Transverse colon (tissue), 4 donors: ENCODE results near the gene DDX10. TPM values are rescaled to one million over a fixed set of nuclear protein-coding genes. Genes with fewer than 3 reads are reported as not detected.

ENCODE experiments used
- DNase-seq: peaks from one replicate; pipeline ENCODE4 v3.0.0-alpha.2; 2019
- H3K27ac ChIP-seq, 4 donors: fragments of 200-600 bp; sonication (generic); 2 replicates each; pipeline ENCODE4 v1.5.1; 2016 to 2018; ENCODE audit warnings: inconsistent platforms in 4 of 4
- H3K27me3 ChIP-seq: fragments of 200-600 bp; sonication (generic); 2 replicates; pipeline ENCODE4 v1.5.1; 2017; ENCODE audit warnings: inconsistent platforms
- H3K36me3 ChIP-seq, 4 donors: fragments of 200-600 bp; sonication (generic); 2 replicates each; pipeline ENCODE4 v1.5.1; 2017 to 2019; ENCODE audit warnings: inconsistent platforms in 4 of 4
- H3K4me1 ChIP-seq, 4 donors: fragments of 200-600 bp; sonication (generic); 2 replicates each; pipeline ENCODE4 v1.5.1; 2017 to 2020; ENCODE audit warnings: inconsistent platforms in 4 of 4
- H3K4me3 ChIP-seq, 4 donors: fragments of 200-600 bp; sonication (generic); 1 replicate in 1 of 4; 2 replicates in 3 of 4; pipeline versions ENCODE4 v1.5.1 to v1.6.1; 2017 to 2019; ENCODE audit warnings: inconsistent platforms in 4 of 4
- H3K9me3 ChIP-seq, 2 donors: fragments of 200-600 bp; sonication (generic); 2 replicates each; pipeline ENCODE4 v1.5.1; 2017 to 2019; ENCODE audit warnings: inconsistent platforms in 2 of 2
- EP300 ChIP-seq: sonication (generic); formaldehyde crosslinking; IDR thresholded peaks from one replicate; pipeline ENCODE4 v1.6.1; 2017; ENCODE audit warnings: antibody characterized with exemption, low read depth
- POLR2A ChIP-seq: fragments of 450-650 bp; IDR thresholded peaks from one replicate; pipeline ENCODE4 v1.6.1; 2016; ENCODE audit warnings: antibody characterized with exemption, mild to moderate bottlenecking, moderate library complexity
- POLR2AphosphoS5 ChIP-seq, 3 donors: sonication (generic); formaldehyde crosslinking; IDR thresholded peaks; one replicate each; pipeline ENCODE4 v1.6.1; 2016; ENCODE audit warnings: antibody characterized with exemption in 3 of 3
- WGBS, 2 donors: methylation state at CpG; one replicate each; pipeline ENCODE4 v1.1.5; 2018; ENCODE audit warnings: low coverage in 1 of 2; 5-methylcytosine and 5-hydroxymethylcytosine counted together
- in situ Hi-C, 4 donors: fragments of 200-750 bp; cut with MboI; loops; one replicate each; pipeline versions ENCODE4 v1.15.0 to v1.15.1; 2017; ENCODE audit warnings: low sequenced_read_pairs in 3 of 4, low pct_ligation_motif_present in 1 of 4, low pct_unique_long_range_greater_than_20kb in 1 of 4
- intact Hi-C: fragments of 100-400 bp; cut with DNase I; formaldehyde crosslinking; loops from one replicate; pipeline ENCODE4 v1.15.1; 2023; ENCODE audit warnings: low total_unique reads
- total RNA-seq, 4 donors: library from RNA; depleted of rRNA; stranded (reverse); fragments of >200 nt; gene quantifications; one replicate each; pipeline ENCODE4 v1.1.0, GENCODE V29; 2016
- TF ChIP-seq, protein P1 (sequence below), 5 experiments: fragments of 200-600 bp in 3 of 5; fragments of 450-650 bp in 2 of 5; sonication (generic) in 3 of 5; IDR thresholded peaks; 1 replicate in 2 of 5; 2 replicates in 3 of 5; pipeline ENCODE4 v1.5.1; 2016 to 2017; ENCODE audit warnings: antibody characterized with exemption in 5 of 5, inconsistent platforms in 3 of 5, mild to moderate bottlenecking in 2 of 5, moderate library complexity in 1 of 5

The DDX10 gene
- total RNA-seq, 4 donors from 2014 or later, result 7.6 to 38.2 (median 12.6) TPM

DNA sequence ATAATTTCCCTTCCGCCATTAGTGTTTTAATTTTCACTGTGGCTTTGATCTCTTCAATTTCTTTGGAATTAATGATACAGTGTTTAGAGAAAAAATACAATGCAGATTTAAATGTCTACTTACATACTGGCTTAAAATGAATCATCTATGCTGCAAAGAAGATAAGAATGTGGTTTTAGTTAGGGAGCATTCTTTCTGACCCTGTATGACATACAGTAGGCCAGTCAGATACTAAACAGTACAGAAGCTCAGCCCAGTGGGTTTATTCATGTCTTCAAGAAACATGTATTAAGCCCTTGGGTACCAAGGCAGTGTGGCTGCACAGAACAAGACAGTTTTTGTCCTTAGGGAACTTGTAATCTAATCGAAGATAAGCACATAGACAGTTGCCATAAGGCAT, 268.8 kb downstream of the DDX10 start:
- in situ Hi-C loops, result no loop called here
- TF ChIP-seq POLR2AphosphoS5 (IDR thresholded peaks at IDR 0.05), result no peak
- TF ChIP-seq, protein P1, sequence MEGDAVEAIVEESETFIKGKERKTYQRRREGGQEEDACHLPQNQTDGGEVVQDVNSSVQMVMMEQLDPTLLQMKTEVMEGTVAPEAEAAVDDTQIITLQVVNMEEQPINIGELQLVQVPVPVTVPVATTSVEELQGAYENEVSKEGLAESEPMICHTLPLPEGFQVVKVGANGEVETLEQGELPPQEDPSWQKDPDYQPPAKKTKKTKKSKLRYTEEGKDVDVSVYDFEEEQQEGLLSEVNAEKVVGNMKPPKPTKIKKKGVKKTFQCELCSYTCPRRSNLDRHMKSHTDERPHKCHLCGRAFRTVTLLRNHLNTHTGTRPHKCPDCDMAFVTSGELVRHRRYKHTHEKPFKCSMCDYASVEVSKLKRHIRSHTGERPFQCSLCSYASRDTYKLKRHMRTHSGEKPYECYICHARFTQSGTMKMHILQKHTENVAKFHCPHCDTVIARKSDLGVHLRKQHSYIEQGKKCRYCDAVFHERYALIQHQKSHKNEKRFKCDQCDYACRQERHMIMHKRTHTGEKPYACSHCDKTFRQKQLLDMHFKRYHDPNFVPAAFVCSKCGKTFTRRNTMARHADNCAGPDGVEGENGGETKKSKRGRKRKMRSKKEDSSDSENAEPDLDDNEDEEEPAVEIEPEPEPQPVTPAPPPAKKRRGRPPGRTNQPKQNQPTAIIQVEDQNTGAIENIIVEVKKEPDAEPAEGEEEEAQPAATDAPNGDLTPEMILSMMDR (IDR thresholded peaks at IDR 0.05), result no peak
- no peak for TF ChIP-seq POLR2A
- TF ChIP-seq EP300, result no peak
- H3K9me3 ChIP-seq, result no peaks in the 10 kb centered on the region
- H3K27ac ChIP-seq, result no peak overlapping the region
- no peaks in the 10 kb centered on the region for H3K36me3 ChIP-seq
- intact Hi-C loops, result no loop called here
- H3K4me3 ChIP-seq, result no peak overlapping the region
- no peak for DNase-seq
- no peaks in the 10 kb centered on the region for H3K27me3 ChIP-seq
- no peaks in the 10 kb centered on the region for H3K4me1 ChIP-seq
- 95 to 96% methylated on average over 2 of the region's 2 CpGs for WGBS, 2 donors

DNA sequence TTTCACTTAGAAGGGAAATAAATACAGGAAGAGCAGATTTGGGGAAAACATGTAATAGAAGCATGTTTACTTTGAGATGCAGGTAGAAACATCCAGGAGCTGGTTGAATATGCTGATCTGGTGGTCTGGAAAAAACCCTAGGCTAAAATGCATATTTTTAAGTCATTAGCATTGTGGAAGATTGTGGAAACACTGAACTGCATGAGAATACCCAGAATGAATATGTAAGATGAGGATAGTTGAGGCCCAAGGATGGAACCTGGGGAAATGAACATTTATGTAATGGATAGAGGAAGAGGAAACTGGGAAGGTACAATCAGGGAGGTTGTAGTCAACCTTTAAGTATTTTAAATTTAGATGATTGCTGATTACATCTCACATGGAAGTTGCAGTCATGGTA, 269.4 kb downstream of the DDX10 start:
- no peak overlapping the region for H3K4me3 ChIP-seq
- intact Hi-C loops, result no loop called here
- in situ Hi-C loops, result no loop called here
- TF ChIP-seq POLR2AphosphoS5 (IDR thresholded peaks at IDR 0.05), result no peak
- TF ChIP-seq, protein P1 (IDR thresholded peaks at IDR 0.05), result no peak
- no peak for TF ChIP-seq EP300
- DNase-seq, result no peak
- no peaks in the 10 kb centered on the region for H3K9me3 ChIP-seq
- no peak overlapping the region for H3K27ac ChIP-seq
- H3K27me3 ChIP-seq, result no peaks in the 10 kb centered on the region
- H3K36me3 ChIP-seq, result no peaks in the 10 kb centered on the region
- H3K4me1 ChIP-seq, result no peaks in the 10 kb centered on the region

DNA sequence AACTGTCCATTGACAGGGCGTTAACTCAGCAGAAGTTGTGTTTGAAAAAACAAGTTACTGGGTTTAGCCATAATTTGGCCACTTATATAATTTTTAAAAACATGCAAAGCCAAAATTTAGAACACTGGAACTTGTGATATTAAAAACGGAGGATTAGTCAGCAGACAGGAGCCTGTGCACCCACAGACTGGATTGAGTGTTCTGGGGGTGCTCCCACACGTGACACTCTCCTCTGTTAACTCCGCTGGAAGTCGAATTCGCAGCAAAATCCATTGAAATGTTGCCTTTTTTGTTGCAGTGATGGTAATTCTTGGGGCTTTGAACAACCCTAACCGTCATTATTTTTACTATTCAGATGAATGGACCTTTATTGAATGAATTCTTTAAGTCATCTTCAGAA, 269.8 kb downstream of the DDX10 start:
- H3K4me3 ChIP-seq, result no peak overlapping the region
- WGBS, 2 donors, result 96 to 98% methylated on average over 7 of the region's 7 CpGs
- in situ Hi-C loops (no loop called here), intact Hi-C loops (no loop called here)
- H3K27ac ChIP-seq, result no peak overlapping the region
- no peaks in the 10 kb centered on the region for H3K9me3 ChIP-seq
- no peak for DNase-seq
- H3K27me3 ChIP-seq, result no peaks in the 10 kb centered on the region
- H3K4me1 ChIP-seq, result no peaks in the 10 kb centered on the region
- TF ChIP-seq POLR2AphosphoS5 (IDR thresholded peaks at IDR 0.05) (no peak), POLR2A (no peak), EP300 (no peak)
- TF ChIP-seq, protein P1 (IDR thresholded peaks at IDR 0.05), result no peak
- H3K36me3 ChIP-seq, result no peaks in the 10 kb centered on the region

DNA sequence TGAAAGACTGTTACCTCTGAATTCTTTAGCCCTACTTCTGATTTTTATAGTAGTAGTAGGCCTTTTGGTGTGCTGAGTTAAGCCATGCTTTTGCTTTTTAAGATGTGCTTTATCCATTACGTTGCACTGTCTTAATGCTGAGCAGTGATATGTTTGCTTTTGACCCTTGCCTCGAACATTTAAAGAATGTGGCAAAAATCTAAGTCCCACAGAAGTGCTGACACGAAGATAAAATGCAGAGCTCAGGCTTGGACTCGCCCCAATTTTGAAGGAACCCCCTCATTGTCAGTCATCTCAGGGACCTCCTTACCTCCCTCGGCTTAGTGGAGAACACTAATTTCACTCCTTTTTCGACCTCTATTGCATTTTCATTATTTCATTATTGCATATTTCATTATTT, 272.9 kb downstream of the DDX10 start:
- intact Hi-C loops, result no loop called here
- no peak overlapping the region for H3K4me3 ChIP-seq
- peaks cover 0 to 6% (median 0%) of the 10 kb centered on the region in 4 donors for H3K36me3 ChIP-seq
- TF ChIP-seq POLR2AphosphoS5 (IDR thresholded peaks at IDR 0.05) (no peak), POLR2A (no peak), EP300 (no peak)
- TF ChIP-seq, protein P1 (IDR thresholded peaks at IDR 0.05), result no peak
- WGBS, 2 donors, result 75 to 88% methylated on average over 2 to 6 of the region's 6 CpGs
- no peaks in the 10 kb centered on the region for H3K9me3 ChIP-seq
- no peaks in the 10 kb centered on the region for H3K4me1 ChIP-seq
- no peak overlapping the region for H3K27ac ChIP-seq
- H3K27me3 ChIP-seq, result no peaks in the 10 kb centered on the region
- DNase-seq, result no peak
- in situ Hi-C loops, result no loop called here
